ENCODE data around the gene XRCC3.
A peak's percentile ranks its signal among the peaks of the same experiment; 100 is the strongest.

DNA sequence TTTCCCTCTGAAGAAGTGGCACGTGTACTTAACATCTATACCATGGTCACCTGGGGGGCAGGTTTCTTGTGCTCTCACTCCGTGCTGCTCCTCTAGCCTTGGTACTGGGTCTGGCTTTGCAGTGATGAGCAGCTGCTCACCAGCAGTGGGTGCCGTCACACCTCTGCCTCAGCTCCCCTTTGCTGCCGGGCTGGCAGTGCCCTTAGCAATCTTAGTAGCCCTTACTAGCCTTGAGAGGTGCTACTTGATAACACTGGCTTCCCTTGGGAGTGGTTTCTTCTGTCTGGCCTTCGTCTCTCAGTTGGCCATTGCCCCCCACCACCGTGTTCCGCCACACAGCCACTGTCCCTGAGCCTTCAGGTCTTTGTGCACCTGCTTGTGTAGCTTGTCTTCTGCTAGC is 63.7 kb downstream of the XRCC3 start:
- TF ChIP-seq, protein P1, sequence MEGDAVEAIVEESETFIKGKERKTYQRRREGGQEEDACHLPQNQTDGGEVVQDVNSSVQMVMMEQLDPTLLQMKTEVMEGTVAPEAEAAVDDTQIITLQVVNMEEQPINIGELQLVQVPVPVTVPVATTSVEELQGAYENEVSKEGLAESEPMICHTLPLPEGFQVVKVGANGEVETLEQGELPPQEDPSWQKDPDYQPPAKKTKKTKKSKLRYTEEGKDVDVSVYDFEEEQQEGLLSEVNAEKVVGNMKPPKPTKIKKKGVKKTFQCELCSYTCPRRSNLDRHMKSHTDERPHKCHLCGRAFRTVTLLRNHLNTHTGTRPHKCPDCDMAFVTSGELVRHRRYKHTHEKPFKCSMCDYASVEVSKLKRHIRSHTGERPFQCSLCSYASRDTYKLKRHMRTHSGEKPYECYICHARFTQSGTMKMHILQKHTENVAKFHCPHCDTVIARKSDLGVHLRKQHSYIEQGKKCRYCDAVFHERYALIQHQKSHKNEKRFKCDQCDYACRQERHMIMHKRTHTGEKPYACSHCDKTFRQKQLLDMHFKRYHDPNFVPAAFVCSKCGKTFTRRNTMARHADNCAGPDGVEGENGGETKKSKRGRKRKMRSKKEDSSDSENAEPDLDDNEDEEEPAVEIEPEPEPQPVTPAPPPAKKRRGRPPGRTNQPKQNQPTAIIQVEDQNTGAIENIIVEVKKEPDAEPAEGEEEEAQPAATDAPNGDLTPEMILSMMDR (IDR thresholded peaks at IDR 0.05; ENCODE audit: control extremely low read depth in 1 of 3, insufficient read depth in 1 of 3, low read depth in 1 of 3, low read length in 3 of 3) = peak in 2 of 3 experiments; percentile 27 to 33; a peak in 2 of 4 replicates
- TF ChIP-seq ZNF274 (IDR thresholded peaks at IDR 0.05; ENCODE audit: borderline replicate concordance, extremely low read depth, low read length) = no peak
- TF ChIP-seq RXRA (IDR thresholded peaks at IDR 0.05; ENCODE audit: insufficient read depth, low read depth, low read length) = no peak
- no peak for TF ChIP-seq POLR2A (IDR thresholded peaks at IDR 0.05; ENCODE audit: control extremely low read depth in 1 of 2, low read depth in 2 of 2, low read length in 2 of 2)
- no peak for TF ChIP-seq EP300 (IDR thresholded peaks at IDR 0.05; ENCODE audit: borderline replicate concordance in 1 of 2, low read depth in 2 of 2, low read length in 2 of 2)
- no peak for TF ChIP-seq MAFK (IDR thresholded peaks at IDR 0.05; ENCODE audit: low read depth, low read length)
- TF ChIP-seq RFX5 (IDR thresholded peaks at IDR 0.05; ENCODE audit: borderline replicate concordance, low read depth, low read length) = no peak
- no peak for TF ChIP-seq CHD2 (IDR thresholded peaks at IDR 0.05; ENCODE audit: low read length)
- TF ChIP-seq, protein P2, sequence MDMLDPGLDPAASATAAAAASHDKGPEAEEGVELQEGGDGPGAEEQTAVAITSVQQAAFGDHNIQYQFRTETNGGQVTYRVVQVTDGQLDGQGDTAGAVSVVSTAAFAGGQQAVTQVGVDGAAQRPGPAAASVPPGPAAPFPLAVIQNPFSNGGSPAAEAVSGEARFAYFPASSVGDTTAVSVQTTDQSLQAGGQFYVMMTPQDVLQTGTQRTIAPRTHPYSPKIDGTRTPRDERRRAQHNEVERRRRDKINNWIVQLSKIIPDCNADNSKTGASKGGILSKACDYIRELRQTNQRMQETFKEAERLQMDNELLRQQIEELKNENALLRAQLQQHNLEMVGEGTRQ (IDR thresholded peaks at IDR 0.05; ENCODE audit: low read length) = no peak
- no peak for TF ChIP-seq YY1 (IDR thresholded peaks at IDR 0.05; ENCODE audit: low read depth, low read length)
- TF ChIP-seq, protein P3, sequence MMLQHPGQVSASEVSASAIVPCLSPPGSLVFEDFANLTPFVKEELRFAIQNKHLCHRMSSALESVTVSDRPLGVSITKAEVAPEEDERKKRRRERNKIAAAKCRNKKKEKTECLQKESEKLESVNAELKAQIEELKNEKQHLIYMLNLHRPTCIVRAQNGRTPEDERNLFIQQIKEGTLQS (IDR thresholded peaks at IDR 0.05; ENCODE audit: insufficient read depth, low read depth, low read length) = no peak
- TF ChIP-seq NRF1 (IDR thresholded peaks at IDR 0.05; ENCODE audit: low read depth, low read length) = no peak
- TF ChIP-seq RBBP5 (IDR thresholded peaks at IDR 0.05; ENCODE audit: borderline replicate concordance, low read depth, low read length) = no peak
- TF ChIP-seq EZH2 (IDR thresholded peaks at IDR 0.05; ENCODE audit: low read depth, low read length, severe bottlenecking) = no peak

Data from H1 (cell line).